A549 (cell line): ENCODE data around the gene BCAP31. TPM values are rescaled to one million over a fixed set of nuclear protein-coding genes. Genes with fewer than 3 reads are reported as not detected.
"Not testable (repeated sequence)": the region's sequence is repeated elsewhere in the genome, so short reads cannot be mapped to it uniquely, and the experiment has no call there.

Experiments
- ATAC-seq, 2 experiments: fragments of 200-7000 bp in 1 of 2; fragments of >200 bp in 1 of 2; cut with Nextera tagmentation in 1 of 2; cut with Tn5 transposase in 1 of 2; 3 replicates each; pipeline versions ENCODE4 v1.8.0 to v1.9.1; 2018 to 2020; ENCODE audit warnings: mild to moderate bottlenecking in 1 of 2, moderate library complexity in 1 of 2
- CTCF ChIA-PET: fragments of 300-600 bp; sonication (Branson Sonifier 250); formaldehyde crosslinking; extraction: SDS; loops from one replicate; lab custom pipeline; 2021; ENCODE audit warnings: antibody characterized with exemption, inconsistent platforms; lab: Yijun Ruan, JAX
- POLR2A ChIA-PET: fragments of 350-600 bp; formaldehyde crosslinking; extraction: SDS; loops from one replicate; lab custom pipeline; 2021; ENCODE audit warnings: antibody characterized with exemption, inconsistent platforms; lab: Yijun Ruan, JAX
- DNase-seq, 2 experiments: peaks; one replicate each; pipeline versions ENCODE4 v3.0.0 to v3.0.0-alpha.2; 2011 to 2016; ENCODE audit warnings: low read depth in 1 of 2, low spot score in 1 of 2
- FAIRE-seq: peaks from 2 replicates; lab custom pipeline; 2011; peaks lifted over from hg19 to GRCh38; lab: Jason Lieb, UNC
- H3K27ac ChIP-seq, 2 experiments: fragments of >200 bp; sonication (Bioruptor Twin); formaldehyde crosslinking; 3 replicates each; pipeline ENCODE4 v1.5.1; 2016 to 2017
- H3K4me1 ChIP-seq: fragments of >200 bp; sonication (Bioruptor Twin); formaldehyde crosslinking; 3 replicates; pipeline ENCODE4 v1.6.1; 2016
- H3K4me2 ChIP-seq: fragments of >200 bp; sonication (Bioruptor Twin); formaldehyde crosslinking; 3 replicates; pipeline ENCODE4 v1.6.1; 2016
- H3K4me3 ChIP-seq: fragments of >200 bp; sonication (Bioruptor Twin); formaldehyde crosslinking; 3 replicates; pipeline ENCODE4 v1.5.1; 2016
- H3K9me3 ChIP-seq: fragments of >200 bp; sonication (Bioruptor Twin); formaldehyde crosslinking; 3 replicates; pipeline ENCODE4 v1.6.1; 2016
- ATOH8 ChIP-seq: fragments of 250-450 bp; sonication (Bioruptor Pico); IDR thresholded peaks from 2 replicates; pipeline ENCODE4 v1.5.0; 2020; ENCODE audit warnings: low read depth, mild to moderate bottlenecking, moderate library complexity
- CBX2 ChIP-seq: fragments of 200-600 bp; sonication (generic); IDR thresholded peaks from 2 replicates; pipeline ENCODE4 v1.6.1; 2016; ENCODE audit warnings: low read depth, mild to moderate bottlenecking, borderline replicate concordance
- CBX8 ChIP-seq: fragments of 200-600 bp; sonication (generic); IDR thresholded peaks from 2 replicates; pipeline ENCODE4 v1.6.1; 2016
- CHD2 ChIP-seq: fragments of 150-350 bp; IDR thresholded peaks from 2 replicates; pipeline ENCODE4 v1.6.1; 2014; ENCODE audit warnings: low read length; ENCODE audit not compliant: partially characterized antibody
- EHF ChIP-seq: fragments of 250-450 bp; sonication (Bioruptor Pico); IDR thresholded peaks from 2 replicates; pipeline ENCODE4 v1.5.0; 2020; ENCODE audit warnings: mild to moderate bottlenecking
- EP300 ChIP-seq, 2 experiments: fragments of >200 bp; sonication (Bioruptor Twin); formaldehyde crosslinking; IDR thresholded peaks; 2 replicates in 1 of 2; 3 replicates in 1 of 2; pipeline ENCODE4 v1.6.1; 2016 to 2017
- HDAC2 ChIP-seq: fragments of 200-600 bp; sonication (generic); IDR thresholded peaks from 2 replicates; pipeline ENCODE4 v1.6.1; 2016
- HEYL ChIP-seq: fragments of 250-450 bp; sonication (Bioruptor Pico); IDR thresholded peaks from 2 replicates; pipeline ENCODE4 v1.8.0; 2021; ENCODE audit warnings: mild to moderate bottlenecking, moderate library complexity
- HMGXB4 ChIP-seq: fragments of 250-450 bp; sonication (Bioruptor Pico); IDR thresholded peaks from 2 replicates; pipeline ENCODE4 v1.5.0; 2021; ENCODE audit warnings: mild to moderate bottlenecking, moderate library complexity, borderline replicate concordance
- JUN ChIP-seq, 2 experiments: fragments of >200 bp; sonication (Bioruptor Twin); formaldehyde crosslinking; IDR thresholded peaks; 2 replicates in 1 of 2; 3 replicates in 1 of 2; pipeline ENCODE4 v1.6.1; 2016 to 2017
- MAFK ChIP-seq: fragments of 450-650 bp; IDR thresholded peaks from 2 replicates; pipeline ENCODE4 v1.6.1; 2014; ENCODE audit not compliant: partially characterized antibody
- MAZ ChIP-seq: fragments of 150-350 bp; IDR thresholded peaks from 2 replicates; pipeline ENCODE4 v1.6.1; 2014; ENCODE audit warnings: antibody characterized with exemption, low read depth, low read length, borderline replicate concordance
- MYC ChIP-seq: IDR thresholded peaks from 2 replicates; pipeline ENCODE4 v1.6.1; 2012; ENCODE audit warnings: mild to moderate bottlenecking, inconsistent platforms, low read length, improper control_type of control experiment, borderline replicate concordance
- NR3C1 ChIP-seq: fragments of >200 bp; sonication (Bioruptor Twin); formaldehyde crosslinking; IDR thresholded peaks from 3 replicates; pipeline ENCODE4 v1.6.1; 2017
- POLR2A ChIP-seq: IDR thresholded peaks from 2 replicates; pipeline ENCODE4 v1.6.1; 2012; ENCODE audit warnings: mild to moderate bottlenecking, low read length
- POLR2AphosphoS2 ChIP-seq: conservative IDR thresholded peaks from 2 replicates; pipeline ENCODE4 v1.6.1; 2012; ENCODE audit warnings: low read length, improper control_type of control experiment, inconsistent platforms
- RARB ChIP-seq: fragments of 250-450 bp; sonication (Bioruptor Pico); IDR thresholded peaks from 2 replicates; pipeline ENCODE4 v1.8.0; 2021; ENCODE audit warnings: mild to moderate bottlenecking, moderate library complexity
- TFCP2L1 ChIP-seq: fragments of 250-450 bp; sonication (Bioruptor Pico); IDR thresholded peaks from 2 replicates; pipeline ENCODE4 v1.5.0; 2021; ENCODE audit warnings: mild to moderate bottlenecking
- ZSCAN20 ChIP-seq: fragments of 250-450 bp; sonication (Bioruptor Pico); IDR thresholded peaks from 2 replicates; pipeline ENCODE4 v1.8.0; 2022; ENCODE audit warnings: mild to moderate bottlenecking, moderate library complexity
- WGBS: methylation state at CpG from one replicate; pipeline ENCODE4 v1.1.6; 2017; ENCODE audit errors: missing lambda C conversion rate; 5-methylcytosine and 5-hydroxymethylcytosine counted together
- polyA plus RNA-seq, 4 experiments: library from polyadenylated mRNA; depleted of rRNA in 3 of 4; stranded (reverse); fragments of >200 nt; fragmentation: RNase III in 1 of 4; extraction: RNeasy Plus Mini Kit Qiagen cat#74134 plus additional on column Dnase treatment in 1 of 4; gene quantifications; 2 replicates in 3 of 4; 3 replicates in 1 of 4; pipeline ENCODE4 v1.2.3, GENCODE V29; 2011 to 2017
- TF ChIP-seq, protein P1 (sequence below): IDR thresholded peaks from 2 replicates; pipeline ENCODE4 v1.6.1; 2012
- TF ChIP-seq, protein P2 (sequence below): IDR thresholded peaks from 2 replicates; pipeline ENCODE4 v1.6.1; 2012

Gene BCAP31
- polyA plus RNA-seq, 2 of the 4 experiments (the other 2 are of a cell fraction): 217 to 349 TPM

GRCh38 chrX:153697924-153698865 is 26.0 kb downstream of the BCAP31 start:
- H3K4me3 ChIP-seq: no peak overlapping the region
- ATAC-seq (no peak), FAIRE-seq (no peak), DNase-seq (no peak)
- no peak overlapping the region for H3K4me2 ChIP-seq
- H3K4me1 ChIP-seq: no peaks in the 10 kb centered on the region
- no peak overlapping the region for H3K27ac ChIP-seq
- WGBS: 90% methylated on average over 12 of the region's 16 CpGs
- no peak for TF ChIP-seq HMGXB4 (CRISPR knock-in tag)
- TF ChIP-seq EHF (CRISPR knock-in tag): no peak
- no peak for TF ChIP-seq JUN (IDR thresholded peaks at IDR 0.05)
- TF ChIP-seq CBX8: no peak
- TF ChIP-seq HDAC2: no peak
- TF ChIP-seq POLR2A: no peak
- no peak for TF ChIP-seq MYC
- no peak for TF ChIP-seq RARB (CRISPR knock-in tag)
- TF ChIP-seq NR3C1: no peak
- no peak for TF ChIP-seq ATOH8 (CRISPR knock-in tag)
- TF ChIP-seq MAFK: no peak
- TF ChIP-seq HEYL: no peak
- ChIA-PET POLR2A (no interaction called here), CTCF (interaction anchor here (0.8 to 1.5 kb wide), 3 partner anchors 10 to 53 kb away, joined by 3 read pairs; no protein-coding TSS in a partner anchor)
- H3K9me3 ChIP-seq: no peaks in the 10 kb centered on the region

DNA sequence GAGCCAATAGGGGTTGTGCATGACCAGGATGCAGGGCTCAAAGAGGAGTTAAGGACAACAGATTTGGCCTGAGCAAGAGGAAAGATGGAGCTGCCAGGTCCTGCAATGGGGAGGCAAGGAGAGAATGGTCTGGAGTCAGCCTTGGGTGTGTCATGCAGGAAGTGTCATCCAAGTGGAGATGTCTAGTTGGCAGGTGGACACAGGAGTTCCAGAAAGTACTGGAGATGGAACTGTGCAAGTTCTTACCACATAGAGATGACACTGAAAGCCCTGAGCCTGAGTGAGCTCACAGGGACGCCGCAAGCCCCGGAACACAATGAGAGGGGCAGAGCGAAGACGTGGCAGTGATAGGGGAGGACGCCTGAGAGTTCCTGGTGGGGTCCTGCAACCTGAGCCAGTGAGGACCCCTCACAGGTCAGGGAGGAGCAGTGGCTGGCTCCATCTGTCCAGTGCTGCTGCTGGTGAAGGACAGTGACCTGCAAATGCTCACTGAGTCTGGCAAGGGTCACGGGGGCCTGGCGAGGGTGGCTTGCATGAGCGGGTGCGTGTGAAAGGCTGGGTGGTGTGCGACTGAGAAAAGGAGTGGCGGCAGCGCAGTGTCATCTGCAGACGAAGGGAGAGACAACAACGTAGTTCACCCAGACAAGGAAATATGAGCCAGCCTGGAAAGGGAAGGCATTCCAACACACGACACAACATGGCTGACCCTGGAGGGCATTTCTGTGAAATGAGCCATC is 27.0 kb downstream of the BCAP31 start:
- H3K4me2 ChIP-seq, H3K4me1 ChIP-seq, H3K27ac ChIP-seq, ATAC-seq, H3K4me3 ChIP-seq, FAIRE-seq, POLR2A ChIA-PET, H3K9me3 ChIP-seq, CTCF ChIA-PET, DNase-seq: not testable (repeated sequence)
- WGBS: 94% methylated on average over 16 of the region's 16 CpGs

DNA sequence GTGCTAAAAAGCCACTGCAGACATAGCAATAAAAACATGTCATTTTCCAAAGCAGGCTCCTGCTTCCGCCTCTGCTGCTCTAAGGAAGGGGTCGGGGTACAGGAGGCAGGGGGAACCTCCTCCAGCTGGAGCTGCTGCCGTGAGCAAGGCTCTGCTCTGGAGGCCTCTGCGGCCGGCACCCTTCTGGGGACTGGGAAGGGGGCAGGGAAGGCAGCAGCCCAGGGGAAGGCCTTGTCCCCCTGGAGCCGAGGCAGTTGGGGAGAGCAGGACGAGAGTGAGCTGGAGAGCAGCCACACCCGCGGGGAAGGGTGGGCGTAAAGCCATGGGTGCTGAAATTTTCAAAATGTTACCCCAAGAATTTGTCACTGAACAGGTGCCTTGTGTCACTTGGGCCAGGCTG is 27.6 kb downstream of the BCAP31 start:
- H3K27ac ChIP-seq, POLR2A ChIA-PET, FAIRE-seq, H3K4me2 ChIP-seq, ATAC-seq, H3K4me1 ChIP-seq, H3K9me3 ChIP-seq, H3K4me3 ChIP-seq, CTCF ChIA-PET, DNase-seq: not testable (repeated sequence)
- 94% methylated on average over 5 of the region's 10 CpGs for WGBS

- POLR2A ChIA-PET: no interaction called here
- no peaks in the 10 kb centered on the region for H3K9me3 ChIP-seq
- TF ChIP-seq EHF (CRISPR knock-in tag) (no peak), MYC (no peak), CHD2 (no peak), MAZ (no peak), POLR2AphosphoS2 (no peak), TFCP2L1 (no peak), ZSCAN20 (CRISPR knock-in tag) (no peak), HMGXB4 (CRISPR knock-in tag) (no peak), NR3C1 (no peak), CBX2 (no peak), EP300 (IDR thresholded peaks at IDR 0.05) (no peak)
- TF ChIP-seq, protein P1, sequence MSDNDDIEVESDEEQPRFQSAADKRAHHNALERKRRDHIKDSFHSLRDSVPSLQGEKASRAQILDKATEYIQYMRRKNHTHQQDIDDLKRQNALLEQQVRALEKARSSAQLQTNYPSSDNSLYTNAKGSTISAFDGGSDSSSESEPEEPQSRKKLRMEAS: no peak
- TF ChIP-seq, protein P2, sequence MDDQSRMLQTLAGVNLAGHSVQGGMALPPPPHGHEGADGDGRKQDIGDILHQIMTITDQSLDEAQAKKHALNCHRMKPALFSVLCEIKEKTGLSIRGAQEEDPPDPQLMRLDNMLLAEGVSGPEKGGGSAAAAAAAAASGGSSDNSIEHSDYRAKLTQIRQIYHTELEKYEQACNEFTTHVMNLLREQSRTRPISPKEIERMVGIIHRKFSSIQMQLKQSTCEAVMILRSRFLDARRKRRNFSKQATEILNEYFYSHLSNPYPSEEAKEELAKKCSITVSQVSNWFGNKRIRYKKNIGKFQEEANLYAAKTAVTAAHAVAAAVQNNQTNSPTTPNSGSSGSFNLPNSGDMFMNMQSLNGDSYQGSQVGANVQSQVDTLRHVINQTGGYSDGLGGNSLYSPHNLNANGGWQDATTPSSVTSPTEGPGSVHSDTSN: no peak
- TF ChIP-seq, all 56 proteins: peak for 0
- ATAC-seq: no peak
- DNase-seq: no peak
- Histone ChIP-seq H3K27ac (no peak overlapping the region), H3K4me3 (no peak overlapping the region), H3K4me1 (no peaks in the 10 kb centered on the region), H3K4me2 (no peak overlapping the region)
- 97% methylated on average over 7 of the region's 15 CpGs for WGBS
- CTCF ChIA-PET: no interaction called here
- FAIRE-seq: no peak
Measured at GRCh38 chrX:153696100-153696499, 28.1 kb downstream of the BCAP31 start.
